Measurements from ENCODE around the gene MRPS6.

The MRPS6 gene

DNA sequence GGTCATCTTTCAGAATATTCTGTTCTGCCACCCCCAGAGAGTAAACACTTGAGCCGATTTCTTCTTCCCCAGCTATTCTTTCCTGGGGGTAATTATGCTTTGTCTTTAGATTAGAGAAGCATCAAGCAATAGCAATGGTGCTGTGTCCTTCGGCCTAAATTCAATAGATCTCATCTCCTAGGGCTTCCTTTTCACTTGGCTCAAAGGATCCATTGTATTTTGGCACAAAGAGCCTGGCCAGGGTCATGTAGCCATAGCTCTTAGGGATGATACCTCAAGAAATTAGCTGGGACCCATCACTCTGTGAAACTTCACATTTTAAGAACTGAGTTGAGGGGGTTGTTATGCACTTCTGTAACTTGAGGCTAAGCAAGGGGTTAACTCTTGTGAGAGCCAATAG lies 27.0 kb downstream of the MRPS6 start:
- no peak for DNase-seq (ENCODE audit: low spot score)

GRCh38 chr21:34100790-34101189 lies 27.4 kb downstream of the MRPS6 start:
- DNase-seq (ENCODE audit: low spot score), result peak; percentile 16

DNA sequence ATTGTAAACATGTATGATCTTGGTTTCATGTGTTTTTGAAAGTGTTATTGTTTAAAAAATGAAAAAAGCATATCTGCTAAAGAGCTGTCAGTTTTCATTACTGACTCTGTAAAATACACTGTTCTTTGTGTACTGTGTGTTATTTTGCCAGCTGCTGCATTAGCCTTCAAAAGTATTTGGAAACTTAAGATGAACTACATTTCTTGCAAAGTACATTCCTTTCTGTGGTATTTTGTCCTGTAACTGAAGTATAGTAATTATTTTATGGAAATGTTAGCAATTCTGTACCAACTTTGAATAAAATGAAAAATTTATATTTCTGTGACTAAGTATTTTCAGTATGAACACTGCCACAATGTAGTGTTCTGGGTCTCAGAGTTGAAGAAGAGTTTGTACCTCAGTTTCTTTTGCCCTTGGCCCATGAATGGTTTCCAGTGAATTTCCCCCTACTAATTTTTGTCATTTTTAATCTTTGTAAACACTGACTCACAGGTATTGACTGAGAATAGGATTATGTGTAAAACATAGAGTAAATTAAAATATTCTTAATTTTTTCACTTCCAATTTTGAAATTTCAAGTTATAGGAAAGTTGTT lies 32.7 kb downstream of the MRPS6 start:
- no peak for DNase-seq (ENCODE audit: low spot score)

- DNase-seq (ENCODE audit: low spot score), result no peak
These were observed 34.2 kb downstream of the MRPS6 start for GRCh38 chr21:34107606-34108005.

DNA sequence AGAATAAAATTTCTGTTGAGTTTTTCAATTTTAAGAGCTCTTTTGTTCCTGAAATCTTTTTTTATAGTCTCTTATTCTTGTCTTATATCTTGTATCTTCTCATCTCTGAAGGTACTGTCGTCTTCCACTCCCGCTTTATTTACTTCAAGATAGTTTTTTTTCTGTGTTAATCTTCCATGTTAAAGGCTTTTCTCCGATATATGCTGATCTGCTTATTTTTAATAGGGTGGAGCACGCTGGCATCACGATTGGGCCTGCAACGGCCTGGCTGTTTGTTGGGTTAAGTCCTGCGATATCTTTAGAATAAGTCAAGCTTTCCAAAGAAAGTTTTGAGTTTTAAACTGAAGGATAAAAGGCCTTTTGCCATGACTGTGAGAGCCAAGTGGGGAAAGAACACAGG lies 35.7 kb downstream of the MRPS6 start:
- DNase-seq (ENCODE audit: low spot score), result no peak

DNA sequence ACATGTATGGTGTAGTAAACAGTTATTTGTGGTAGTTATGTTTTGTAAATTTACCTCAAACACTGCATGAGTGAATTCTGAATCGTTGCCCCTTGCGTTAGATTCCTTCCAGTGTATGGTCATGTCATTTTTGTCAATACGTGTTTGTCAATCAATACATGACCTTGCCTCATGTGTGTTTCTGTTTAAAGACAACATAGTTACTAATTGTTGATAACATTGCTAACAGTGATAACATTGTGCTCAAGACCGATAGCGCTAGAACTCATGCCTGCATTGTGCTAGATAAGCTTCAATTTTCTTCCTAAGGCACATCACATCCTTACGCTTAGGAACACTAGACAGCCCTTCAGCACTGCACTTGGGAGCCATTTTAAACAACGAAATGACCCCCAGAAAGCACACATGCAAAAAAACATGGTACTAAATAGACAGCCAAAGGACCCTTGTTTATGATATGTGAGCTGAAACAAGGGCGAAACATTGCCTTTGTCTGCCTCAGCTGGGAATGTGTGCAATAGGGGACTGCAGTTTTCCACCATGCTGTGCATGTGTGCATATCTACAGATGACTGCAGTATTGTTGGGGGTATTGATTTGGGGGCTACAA lies 37.3 kb downstream of the MRPS6 start:
- no peak for DNase-seq (ENCODE audit: low spot score)

GRCh38 chr21:34112316-34113033 lies 39.1 kb downstream of the MRPS6 start:
- DNase-seq (ENCODE audit: low spot score), result no peak

DNA sequence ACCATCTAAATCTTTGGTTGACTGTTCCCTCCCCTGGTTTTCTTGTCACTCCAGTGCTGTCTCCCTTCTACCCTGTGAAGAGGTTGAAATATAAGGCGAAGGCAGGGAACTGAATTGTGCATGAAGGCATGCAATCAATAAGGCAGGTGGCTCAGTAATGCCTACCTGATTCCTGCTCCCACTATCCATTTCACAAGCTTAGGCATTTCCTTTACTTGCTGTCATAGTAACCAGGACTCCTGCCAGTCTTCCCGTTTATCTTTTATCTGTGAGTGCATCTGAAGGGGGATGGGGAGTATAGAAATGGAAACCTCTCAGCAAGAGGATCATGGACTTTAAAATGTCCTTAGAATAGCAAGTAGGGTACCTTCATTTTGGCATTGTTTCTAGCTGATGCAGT lies 40.5 kb downstream of the MRPS6 start:
- DNase-seq (ENCODE audit: low spot score), result no peak

DNA sequence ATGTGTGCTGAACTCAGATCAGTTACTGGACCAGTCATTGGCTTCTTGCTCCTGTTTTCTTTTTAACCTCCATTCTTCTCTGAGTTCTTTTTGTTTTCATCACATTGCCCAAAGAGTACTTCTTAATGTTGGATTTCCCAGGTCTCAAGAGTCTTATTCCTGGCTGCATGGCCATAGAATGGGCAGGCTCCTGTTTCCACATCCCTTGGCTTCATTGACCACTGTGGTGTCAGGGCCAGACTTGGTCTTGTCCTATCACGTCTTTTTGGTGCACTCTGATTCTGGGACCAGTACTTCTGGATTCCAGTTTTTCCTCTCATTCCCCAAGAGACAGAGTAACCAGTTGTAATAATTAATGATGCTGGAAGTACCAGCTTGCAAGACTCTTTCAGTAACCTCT lies 41.8 kb downstream of the MRPS6 start:
- no peak for DNase-seq (ENCODE audit: low spot score)

GRCh38 chr21:34116569-34116968 lies 43.2 kb downstream of the MRPS6 start:
- no peak for DNase-seq (ENCODE audit: low spot score)

DNA sequence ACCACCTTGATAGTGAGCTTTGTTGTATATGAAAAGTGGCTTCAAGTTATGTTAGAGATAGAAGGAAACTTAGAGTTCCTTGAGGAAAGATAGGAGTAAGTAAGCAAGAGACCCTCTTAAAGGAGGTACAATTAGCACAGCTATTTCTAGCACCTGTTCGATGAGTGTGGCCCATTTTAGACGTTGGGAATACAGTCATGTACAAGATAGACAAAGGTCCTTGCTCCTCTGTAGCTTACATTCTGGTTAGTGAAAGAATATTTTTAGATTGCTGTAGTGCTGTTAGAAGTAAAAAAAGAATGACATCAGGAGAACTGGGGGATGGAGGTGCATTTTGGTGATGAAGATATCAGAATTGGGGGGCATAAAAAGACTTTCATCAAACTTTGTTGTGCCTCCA lies 47.5 kb downstream of the MRPS6 start:
- DNase-seq (ENCODE audit: low spot score), result no peak

GRCh38 chr21:34122047-34122446 lies 48.7 kb downstream of the MRPS6 start:
- no peak for DNase-seq (ENCODE audit: low spot score)

GRCh38 chr21:34123609-34124008 lies 50.2 kb downstream of the MRPS6 start:
- no peak for DNase-seq (ENCODE audit: low spot score)

- peak; percentile 27 for DNase-seq (ENCODE audit: low spot score)
These were observed 52.9 kb downstream of the MRPS6 start for GRCh38 chr21:34126269-34126668.

DNA sequence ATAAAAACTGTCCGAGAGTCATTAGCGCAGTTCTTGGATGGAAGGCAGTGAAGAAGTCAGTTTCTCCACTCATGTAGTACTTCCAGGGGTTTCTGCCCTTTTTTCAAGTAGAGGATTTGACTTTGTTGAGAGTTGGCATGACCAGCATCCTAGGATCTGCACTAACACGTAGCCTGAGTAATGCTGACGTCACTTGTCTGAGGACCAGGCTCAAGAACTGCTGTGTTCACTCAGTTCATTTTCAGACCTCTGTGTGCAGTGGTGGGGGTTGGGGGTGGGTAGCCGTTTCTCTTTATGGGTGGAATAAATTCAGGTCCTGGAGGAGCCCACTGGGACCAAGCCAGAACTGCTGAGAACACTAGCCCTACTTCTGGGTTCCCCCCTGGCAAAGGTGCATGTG lies 53.3 kb downstream of the MRPS6 start:
- DNase-seq (ENCODE audit: low spot score), result no peak

GRCh38 chr21:34128124-34128523 lies 54.7 kb downstream of the MRPS6 start:
- no peak for DNase-seq (ENCODE audit: low spot score)

- DNase-seq (ENCODE audit: low spot score), result no peak
These were observed 55.3 kb downstream of the MRPS6 start for GRCh38 chr21:34128674-34129038.

- DNase-seq (ENCODE audit: low spot score), result peak; percentile 56
These were observed 55.9 kb downstream of the MRPS6 start for GRCh38 chr21:34129039-34129891.

DNA sequence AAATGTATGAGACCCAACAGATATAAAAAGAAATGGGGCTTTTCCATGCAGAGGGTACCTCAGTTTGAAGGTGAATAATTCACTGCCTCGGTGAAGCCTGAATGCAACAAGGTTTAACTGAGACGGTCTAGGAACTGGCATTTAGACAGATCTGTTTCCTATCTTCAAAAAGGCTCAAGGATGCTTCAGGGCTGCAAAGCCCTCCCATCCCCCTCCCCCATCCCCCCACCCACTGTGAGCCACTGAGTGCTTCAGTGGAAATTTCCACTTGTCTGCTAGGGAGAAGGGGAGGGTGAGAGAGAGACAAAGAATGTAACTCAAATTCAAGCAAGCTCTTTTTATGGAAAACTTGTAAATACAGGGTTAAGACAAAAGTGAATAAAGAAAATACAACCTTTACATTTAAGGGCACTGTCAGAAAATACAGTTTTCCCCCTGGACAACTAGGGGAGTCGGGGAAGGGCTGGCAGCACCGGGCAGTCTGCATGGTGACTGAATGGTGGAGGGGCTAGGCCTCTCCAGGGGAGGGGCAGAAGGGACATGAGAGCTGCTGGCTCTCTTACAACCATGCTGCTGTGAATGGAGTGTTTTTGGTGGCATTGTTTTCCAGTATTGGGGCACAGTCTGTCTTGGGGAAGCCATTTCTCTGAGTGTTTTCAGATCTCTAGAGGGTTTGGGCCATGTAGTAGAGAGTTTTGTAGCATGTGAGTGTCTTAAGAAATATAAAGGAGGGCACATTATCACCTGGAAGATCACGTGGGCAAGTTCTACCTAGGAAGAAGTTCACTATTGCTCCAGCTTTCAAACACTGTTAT lies 56.7 kb downstream of the MRPS6 start:
- DNase-seq (ENCODE audit: low spot score), result no peak

- no peak for DNase-seq (ENCODE audit: low spot score)
These were observed 57.3 kb downstream of the MRPS6 start for GRCh38 chr21:34130716-34130985.

- no peak for DNase-seq (ENCODE audit: low spot score)
These were observed 58.2 kb downstream of the MRPS6 start for GRCh38 chr21:34131586-34131985.

DNA sequence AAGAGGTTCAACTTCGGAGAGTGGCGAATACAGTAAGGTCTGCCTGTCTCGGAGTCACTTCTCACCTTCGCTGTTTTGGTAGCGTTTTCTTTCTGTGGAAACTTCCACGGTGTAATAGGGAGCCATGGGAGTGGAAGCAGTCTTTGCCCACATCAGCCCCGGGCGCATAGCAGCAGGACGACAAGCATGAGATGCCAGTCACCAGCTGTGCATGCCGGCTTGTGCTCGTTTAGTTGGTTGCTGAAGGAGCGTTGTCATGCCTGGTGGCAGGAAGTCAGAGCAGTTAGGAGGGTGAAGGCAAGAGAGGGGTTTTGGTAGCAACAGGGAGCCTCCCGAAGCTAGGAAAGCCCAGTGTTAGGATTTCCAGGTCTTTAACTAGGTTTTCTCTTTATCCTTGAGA lies 58.8 kb downstream of the MRPS6 start:
- DNase-seq (ENCODE audit: low spot score), result no peak
